RPMI8226 (cell line): Measurements from ENCODE around the gene ALDH3B1.
"Not testable (repeated sequence)": the region's sequence is repeated elsewhere in the genome, so short reads cannot be mapped to it uniquely, and the experiment has no call there.

Experiments
- DNase-seq: peaks from one replicate; pipeline ENCODE4 v3.0.0-alpha.2; 2015

The ALDH3B1 gene

GRCh38 chr11:68010090-68011041 is at the start of gene ALDH3B1:
Gene ALDH3B1, plus strand, starts transcription at chr11:68010327. Its CDS starts 4,971 bp downstream, at chr11:68015298.
- DNase-seq = peak; percentile 97

- DNase-seq = not testable (repeated sequence)
Measured at GRCh38 chr11:67963217-67963616, 46.9 kb upstream of the ALDH3B1 start.

- not testable (repeated sequence) for DNase-seq
Measured at GRCh38 chr11:67963879-67964278, 46.2 kb upstream of the ALDH3B1 start.

- not testable (repeated sequence) for DNase-seq
Measured at GRCh38 chr11:67964746-67965145, 45.4 kb upstream of the ALDH3B1 start.

GRCh38 chr11:67965830-67966348 is 44.2 kb upstream of the ALDH3B1 start:
- not testable (repeated sequence) for DNase-seq

- not testable (repeated sequence) for DNase-seq
Measured at GRCh38 chr11:67974746-67975145, 35.4 kb upstream of the ALDH3B1 start.

GRCh38 chr11:67978766-67979418 is 31.2 kb upstream of the ALDH3B1 start:
- not testable (repeated sequence) for DNase-seq

- DNase-seq = not testable (repeated sequence)
Measured at GRCh38 chr11:67981226-67981625, 28.9 kb upstream of the ALDH3B1 start.

- not testable (repeated sequence) for DNase-seq
Measured at GRCh38 chr11:67982255-67982857, 27.8 kb upstream of the ALDH3B1 start.

- no peak for DNase-seq
Measured at GRCh38 chr11:67983951-67984350, 26.2 kb upstream of the ALDH3B1 start.

- not testable (repeated sequence) for DNase-seq
Measured at GRCh38 chr11:67985302-67985701, 24.8 kb upstream of the ALDH3B1 start.

- DNase-seq = not testable (repeated sequence)
Measured at GRCh38 chr11:67990546-67991346, 19.4 kb upstream of the ALDH3B1 start.

GRCh38 chr11:67991347-67992121 is 18.6 kb upstream of the ALDH3B1 start:
- DNase-seq = not testable (repeated sequence)

- DNase-seq = peak; percentile 97
Measured at GRCh38 chr11:67993821-67994220, 16.3 kb upstream of the ALDH3B1 start.

GRCh38 chr11:67994387-67994786 is 15.7 kb upstream of the ALDH3B1 start:
- peak; percentile 27 for DNase-seq

GRCh38 chr11:67995129-67995528 is 15.0 kb upstream of the ALDH3B1 start:
- DNase-seq = peak; percentile 5

GRCh38 chr11:67995579-67995978 is 14.5 kb upstream of the ALDH3B1 start:
- DNase-seq = peak; percentile 65

- DNase-seq = peak; percentile 3
Measured at GRCh38 chr11:67996051-67996450, 14.1 kb upstream of the ALDH3B1 start.

GRCh38 chr11:67996622-67997474 is 13.3 kb upstream of the ALDH3B1 start:
- DNase-seq = peak; percentile 63

- no peak for DNase-seq
Measured at GRCh38 chr11:67997475-67997921, 12.6 kb upstream of the ALDH3B1 start.
